Measurements from ENCODE around the gene CREB3L1.

Gene CREB3L1

DNA sequence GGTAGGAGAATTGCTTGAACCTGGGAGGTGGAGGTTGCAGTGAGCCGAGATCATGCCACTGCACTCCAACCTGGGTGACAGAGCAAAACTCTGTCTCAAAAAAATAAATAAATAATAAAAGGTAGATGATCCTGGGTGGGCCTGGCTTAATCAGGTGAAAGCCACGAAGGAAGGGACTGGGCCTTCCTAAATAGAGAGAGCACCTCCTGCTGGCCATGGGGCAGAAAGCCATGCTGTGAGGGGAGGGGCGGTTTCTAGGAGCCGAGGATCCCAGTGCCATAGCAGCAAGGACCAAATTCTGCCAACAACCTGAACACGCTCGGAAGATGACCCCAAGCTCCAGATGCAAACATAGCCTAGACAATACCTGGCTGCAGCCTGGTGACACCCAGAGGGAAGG, 45.3 kb downstream of the CREB3L1 start:
- TF ChIP-seq, protein P1, sequence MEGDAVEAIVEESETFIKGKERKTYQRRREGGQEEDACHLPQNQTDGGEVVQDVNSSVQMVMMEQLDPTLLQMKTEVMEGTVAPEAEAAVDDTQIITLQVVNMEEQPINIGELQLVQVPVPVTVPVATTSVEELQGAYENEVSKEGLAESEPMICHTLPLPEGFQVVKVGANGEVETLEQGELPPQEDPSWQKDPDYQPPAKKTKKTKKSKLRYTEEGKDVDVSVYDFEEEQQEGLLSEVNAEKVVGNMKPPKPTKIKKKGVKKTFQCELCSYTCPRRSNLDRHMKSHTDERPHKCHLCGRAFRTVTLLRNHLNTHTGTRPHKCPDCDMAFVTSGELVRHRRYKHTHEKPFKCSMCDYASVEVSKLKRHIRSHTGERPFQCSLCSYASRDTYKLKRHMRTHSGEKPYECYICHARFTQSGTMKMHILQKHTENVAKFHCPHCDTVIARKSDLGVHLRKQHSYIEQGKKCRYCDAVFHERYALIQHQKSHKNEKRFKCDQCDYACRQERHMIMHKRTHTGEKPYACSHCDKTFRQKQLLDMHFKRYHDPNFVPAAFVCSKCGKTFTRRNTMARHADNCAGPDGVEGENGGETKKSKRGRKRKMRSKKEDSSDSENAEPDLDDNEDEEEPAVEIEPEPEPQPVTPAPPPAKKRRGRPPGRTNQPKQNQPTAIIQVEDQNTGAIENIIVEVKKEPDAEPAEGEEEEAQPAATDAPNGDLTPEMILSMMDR (IDR thresholded peaks at IDR 0.05; ENCODE audit: insufficient read depth, low read depth, low read length, missing control alignments): peak; percentile 6
- no peak for DNase-seq (ENCODE audit: low read depth)
- no peak overlapping the region for H3K4me3 ChIP-seq (ENCODE audit: low read length)

- TF ChIP-seq, protein P1 (IDR thresholded peaks at IDR 0.05; ENCODE audit: insufficient read depth, low read depth, low read length, missing control alignments): no peak
- DNase-seq (ENCODE audit: low read depth): no peak
Measured at GRCh38 chr11:46326813-46327416, 49.5 kb downstream of the CREB3L1 start.

DNA sequence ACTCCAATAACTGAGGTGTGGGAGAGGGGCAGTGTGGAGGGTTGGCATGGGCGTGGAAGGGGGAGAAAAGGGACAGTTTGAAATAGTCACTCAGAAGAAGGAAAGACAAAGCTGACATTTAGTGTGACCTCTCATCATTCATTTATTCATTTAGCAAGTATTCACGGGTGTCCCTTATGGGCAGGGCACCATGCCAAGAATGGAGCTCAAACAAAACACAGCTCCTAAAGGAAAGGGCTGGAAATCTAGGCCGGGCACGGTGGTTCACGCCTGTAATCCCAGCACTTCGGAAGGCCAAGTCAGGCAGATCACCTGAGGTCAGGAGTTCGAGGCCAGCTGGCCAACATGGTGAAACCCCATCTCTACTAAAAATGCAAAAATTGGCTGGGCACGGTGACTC, 50.4 kb downstream of the CREB3L1 start:
- no peak overlapping the region for H3K4me3 ChIP-seq (ENCODE audit: low read length)
- no peak for DNase-seq (ENCODE audit: low read depth)
- TF ChIP-seq, protein P1 (IDR thresholded peaks at IDR 0.05; ENCODE audit: insufficient read depth, low read depth, low read length, missing control alignments): no peak

More at GRCh38 chr11:46326813-46327416, 49.5 kb downstream of the CREB3L1 start:
- no peak overlapping the region for H3K4me3 ChIP-seq (ENCODE audit: low read length)

DNA sequence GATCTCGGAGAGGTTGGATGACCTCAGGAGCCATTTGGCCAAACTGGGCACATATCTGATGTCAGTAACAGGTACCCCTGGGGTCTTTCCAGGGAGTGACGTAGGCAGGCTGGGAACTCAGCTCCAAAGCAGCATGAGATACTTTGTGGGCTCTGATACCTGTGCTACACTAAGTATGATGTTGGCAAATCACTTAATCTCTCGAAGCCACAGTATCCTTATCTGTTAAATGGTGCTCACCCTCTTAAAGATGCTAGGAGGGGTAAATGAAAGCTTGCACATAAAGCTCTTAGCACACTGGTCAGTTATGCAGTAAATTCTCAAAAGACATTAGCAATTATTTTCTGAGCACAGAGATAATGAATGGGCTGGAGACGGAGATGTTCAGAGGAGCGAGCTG, 52.7 kb downstream of the CREB3L1 start:
- DNase-seq (ENCODE audit: low read depth): no peak
- TF ChIP-seq, protein P1 (IDR thresholded peaks at IDR 0.05; ENCODE audit: insufficient read depth, low read depth, low read length, missing control alignments): no peak
- H3K4me3 ChIP-seq (ENCODE audit: low read length): no peak overlapping the region

DNA sequence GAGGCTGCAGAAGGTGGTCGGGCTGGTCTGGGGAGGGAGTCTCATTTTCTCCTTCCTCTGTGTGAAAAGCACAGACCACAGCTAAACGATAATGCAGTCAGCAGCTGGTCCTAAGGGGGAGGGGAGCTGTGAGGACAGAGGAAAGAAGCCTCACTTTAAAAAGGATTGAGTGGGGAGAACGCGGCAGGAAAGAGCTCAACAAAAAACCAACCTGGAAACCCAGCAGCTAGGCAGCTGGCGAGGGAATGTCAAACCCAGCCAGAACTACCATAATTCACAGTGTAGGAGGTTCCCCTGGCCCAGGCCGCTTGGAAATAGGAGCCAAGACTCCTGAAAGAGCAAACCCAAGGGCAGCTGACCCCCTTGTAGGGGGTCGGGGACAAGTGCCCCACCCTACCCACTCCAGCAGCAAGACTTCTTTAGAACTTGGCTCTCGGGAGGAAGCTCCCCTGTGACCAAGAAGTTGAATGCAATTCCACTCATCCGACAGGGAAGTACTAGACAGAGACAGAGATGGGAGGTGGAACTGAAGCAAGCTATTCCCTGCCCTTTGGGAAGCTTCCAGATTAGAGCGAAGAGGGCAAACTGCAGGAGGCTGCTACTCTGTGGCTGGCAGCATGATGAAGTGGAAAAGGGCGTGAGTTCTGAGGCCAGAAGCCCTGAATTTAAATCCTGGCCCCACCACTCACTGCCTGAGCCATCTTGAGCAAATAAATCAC, 53.3 kb downstream of the CREB3L1 start:
- TF ChIP-seq, protein P1 (IDR thresholded peaks at IDR 0.05; ENCODE audit: insufficient read depth, low read depth, low read length, missing control alignments): no peak
- DNase-seq (ENCODE audit: low read depth): no peak
- H3K4me3 ChIP-seq (ENCODE audit: low read length): no peak overlapping the region

GRCh38 chr11:46331282-46331984, 54.0 kb downstream of the CREB3L1 start:
- DNase-seq (ENCODE audit: low read depth): no peak
- TF ChIP-seq, protein P1 (IDR thresholded peaks at IDR 0.05; ENCODE audit: insufficient read depth, low read depth, low read length, missing control alignments): no peak
- no peak overlapping the region for H3K4me3 ChIP-seq (ENCODE audit: low read length)

Measured in epithelial cell of esophagus (primary cell).